Cardiac atrium fibroblast (primary cell): ENCODE results near the gene TYRP1. TPM values are rescaled to one million over a fixed set of nuclear protein-coding genes. Genes with fewer than 3 reads are reported as not detected.

ENCODE experiments used
- total RNA-seq: library from RNA; depleted of rRNA; stranded (reverse); fragments of >200 nt; gene quantifications from 2 replicates; pipeline ENCODE4 v1.2.3, GENCODE V29; 2015

The TYRP1 gene
- total RNA-seq: 0.32 TPM in 1 of 2 replicates, not detected in the other

DNA sequence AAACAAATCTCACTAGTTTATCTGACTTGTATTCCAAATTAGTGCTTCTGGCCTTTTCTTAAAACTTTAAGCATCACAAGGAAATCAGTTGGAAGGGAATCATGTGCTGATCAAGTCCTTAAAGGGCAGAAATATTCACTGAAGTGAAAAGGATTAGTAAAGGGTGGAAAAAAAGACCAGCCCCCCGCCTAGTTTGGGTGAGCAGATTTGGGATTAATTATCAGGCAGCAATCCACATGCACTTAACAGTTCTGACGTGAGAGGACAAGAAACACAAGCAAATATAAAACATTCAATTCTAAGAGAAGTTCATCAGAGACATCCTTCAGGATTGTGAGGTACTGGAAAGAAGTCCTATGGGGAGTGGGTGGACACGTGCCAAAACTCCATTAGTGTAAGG, at the start of gene TYRP1:
Gene TYRP1, plus strand, starts transcription at position 245 of the 400 bp plus-strand sequence. CDS start 612 bp downstream, outside the sequence.

Other genes with a start within 250 kb of the TYRP1 start
- gene LURAP1L, start 81.6 kb downstream of the TYRP1 start, total RNA-seq: 7.6 and 16.2 TPM in 2 replicates